Measurements from ENCODE around the gene PHF13. TPM values are rescaled to one million over a fixed set of nuclear protein-coding genes. Genes with fewer than 3 reads are reported as not detected.

Gene PHF13
- total RNA-seq, 4 donors from 2014 or later, result 9.0 to 19.6 (median 17.1) TPM

GRCh38 chr1:6582370-6582769 lies 31.2 kb upstream of the PHF13 start:
- TF ChIP-seq CTCF (IDR thresholded peaks at IDR 0.05; ENCODE audit: low read depth), result no peak

- no peak for TF ChIP-seq CTCF (IDR thresholded peaks at IDR 0.05; ENCODE audit: low read depth)
Observed at GRCh38 chr1:6584126-6585080, 29.1 kb upstream of the PHF13 start.

GRCh38 chr1:6585081-6585722 lies 28.3 kb upstream of the PHF13 start:
- TF ChIP-seq CTCF (IDR thresholded peaks at IDR 0.05; ENCODE audit: low read depth), result no peak

GRCh38 chr1:6585841-6586240 lies 27.7 kb upstream of the PHF13 start:
- no peak for TF ChIP-seq CTCF (IDR thresholded peaks at IDR 0.05; ENCODE audit: low read depth)

- no peak for TF ChIP-seq CTCF (IDR thresholded peaks at IDR 0.05; ENCODE audit: low read depth)
Observed at GRCh38 chr1:6586404-6586816, 27.1 kb upstream of the PHF13 start.

GRCh38 chr1:6587261-6588005 lies 26.1 kb upstream of the PHF13 start:
- no peak for TF ChIP-seq CTCF (IDR thresholded peaks at IDR 0.05; ENCODE audit: low read depth)
